H9 (cell line): ENCODE measurements around the gene ALMS1. TPM values are rescaled to one million over a fixed set of nuclear protein-coding genes. Genes with fewer than 3 reads are reported as not detected.

Source experiments
- DNase-seq: peaks from one replicate; pipeline ENCODE4 v3.0.0-alpha.2; 2017
- H2AFZ ChIP-seq: one replicate; pipeline ENCODE4 v1.6.1; 2013; ENCODE audit warnings: mild to moderate bottlenecking, low read length, control low read depth, moderate library complexity
- H2AK5ac ChIP-seq: 2 replicates; pipeline ENCODE4 v1.6.1; 2013; ENCODE audit warnings: low read length, control low read depth, mixed read lengths; ENCODE audit not compliant: insufficient read length
- H2BK120ac ChIP-seq: one replicate; pipeline ENCODE4 v1.6.1; 2013; ENCODE audit warnings: low read depth, mild to moderate bottlenecking, low read length, control low read depth, inconsistent platforms; ENCODE audit not compliant: poor library complexity, severe bottlenecking
- H2BK12ac ChIP-seq: 2 replicates; pipeline ENCODE4 v1.6.1; 2013; ENCODE audit warnings: low read length, control low read depth, mixed read lengths, low read depth; ENCODE audit not compliant: insufficient read length
- H2BK15ac ChIP-seq: 2 replicates; pipeline ENCODE4 v1.6.1; 2013; ENCODE audit warnings: low read depth, low read length, control low read depth
- H2BK20ac ChIP-seq: one replicate; pipeline ENCODE4 v1.6.1; 2013; ENCODE audit warnings: low read depth, mild to moderate bottlenecking, low read length, control low read depth, inconsistent platforms; ENCODE audit not compliant: poor library complexity, severe bottlenecking
- H2BK5ac ChIP-seq: 2 replicates; pipeline ENCODE4 v1.6.1; 2013; ENCODE audit warnings: low read length, control low read depth, mixed read lengths; ENCODE audit not compliant: insufficient read length
- H3K14ac ChIP-seq: 2 replicates; pipeline ENCODE4 v1.6.1; 2013; ENCODE audit warnings: low read length, control low read depth; ENCODE audit not compliant: insufficient read depth
- H3K18ac ChIP-seq: 2 replicates; pipeline ENCODE4 v1.6.1; 2013; ENCODE audit warnings: low read depth, mild to moderate bottlenecking, mixed read lengths, low read length, control low read depth; ENCODE audit not compliant: insufficient read length
- H3K23ac ChIP-seq: 2 replicates; pipeline ENCODE4 v1.6.1; 2013; ENCODE audit warnings: low read length, control low read depth, mixed read lengths, low read depth; ENCODE audit not compliant: insufficient read length
- H3K23me2 ChIP-seq: 2 replicates; pipeline ENCODE4 v1.6.1; 2013; ENCODE audit warnings: low read depth, mild to moderate bottlenecking, mixed read lengths, low read length, control low read depth; ENCODE audit not compliant: insufficient read length, poor library complexity, severe bottlenecking
- H3K27ac ChIP-seq: 2 replicates; pipeline ENCODE4 v1.5.1; 2013; ENCODE audit warnings: low read length, control low read depth, mixed read lengths, low read depth; ENCODE audit not compliant: insufficient read length
- H3K27me3 ChIP-seq: 2 replicates; pipeline ENCODE4 v1.6.1; 2013; ENCODE audit warnings: low read length, control low read depth, inconsistent platforms; ENCODE audit not compliant: insufficient read depth
- H3K4ac ChIP-seq: 2 replicates; pipeline ENCODE4 v1.6.1; 2013; ENCODE audit warnings: low read depth, mild to moderate bottlenecking, control low read depth, inconsistent platforms, low read length, moderate library complexity
- H3K4me1 ChIP-seq: 2 replicates; pipeline ENCODE4 v1.6.1; 2013; ENCODE audit warnings: low read length, control low read depth, inconsistent platforms; ENCODE audit not compliant: insufficient read depth
- H3K4me2 ChIP-seq: 2 replicates; pipeline ENCODE4 v1.6.1; 2013; ENCODE audit warnings: low read length, control low read depth, mixed read lengths; ENCODE audit not compliant: insufficient read length, insufficient read depth
- H3K56ac ChIP-seq: 2 replicates; pipeline ENCODE4 v1.6.1; 2013; ENCODE audit warnings: low read depth, mild to moderate bottlenecking, mixed read lengths, low read length, control low read depth; ENCODE audit not compliant: insufficient read length
- H3K79me1 ChIP-seq: 2 replicates; pipeline ENCODE4 v1.6.1; 2013; ENCODE audit warnings: low read depth, mild to moderate bottlenecking, moderate library complexity, low read length, control low read depth, inconsistent platforms; ENCODE audit not compliant: insufficient read depth, poor library complexity, severe bottlenecking
- H3K79me2 ChIP-seq: 2 replicates; pipeline ENCODE4 v1.6.1; 2013; ENCODE audit warnings: low read length, control low read depth, inconsistent platforms; ENCODE audit not compliant: insufficient read depth
- H3K9ac ChIP-seq: 2 replicates; pipeline ENCODE4 v1.6.1; 2013; ENCODE audit warnings: low read length, control low read depth, mixed read lengths; ENCODE audit not compliant: insufficient read length; ENCODE audit errors: extremely low read depth
- H3K9me3 ChIP-seq: one replicate; pipeline ENCODE4 v1.6.1; 2013; ENCODE audit warnings: low read depth, low read length, inconsistent platforms; ENCODE audit not compliant: control insufficient read depth
- H3T11ph ChIP-seq: one replicate; pipeline ENCODE4 v1.6.1; 2013; ENCODE audit warnings: mild to moderate bottlenecking, low read length, control low read depth, inconsistent platforms
- H4K20me1 ChIP-seq: one replicate; pipeline ENCODE4 v1.6.1; 2013; ENCODE audit not compliant: control insufficient read depth, insufficient read length, insufficient read depth
- H4K5ac ChIP-seq: 2 replicates; pipeline ENCODE4 v1.6.1; 2013; ENCODE audit warnings: low read depth, mild to moderate bottlenecking, mixed read lengths, low read length, control low read depth; ENCODE audit not compliant: insufficient read length
- H4K8ac ChIP-seq: replicated peaks from 2 replicates; pipeline ENCODE4 v1.6.1; 2013; ENCODE audit warnings: low read length, control low read depth, mixed read lengths, low read depth; ENCODE audit not compliant: insufficient read length
- H4K91ac ChIP-seq: 2 replicates; pipeline ENCODE4 v1.6.1; 2013; ENCODE audit warnings: low read depth, mild to moderate bottlenecking, moderate library complexity, mixed read lengths, low read length, control low read depth; ENCODE audit not compliant: insufficient read length
- H3K27ac Mint-ChIP-seq, 3 experiments: 2 replicates in 2 of 3; 3 replicates in 1 of 3; pipeline ENCODE4 v1.8.0; 2020 to 2021; ENCODE audit warnings: mixed read lengths in 3 of 3, mild to moderate bottlenecking in 1 of 3, moderate library complexity in 1 of 3
- H3K27me3 Mint-ChIP-seq: 2 replicates; pipeline ENCODE4 v1.8.0; 2021; ENCODE audit warnings: low read depth, mild to moderate bottlenecking, moderate library complexity, mixed read lengths
- H3K36me3 Mint-ChIP-seq, 3 experiments: 2 replicates in 2 of 3; 3 replicates in 1 of 3; pipeline ENCODE4 v1.8.0; 2020 to 2021; ENCODE audit warnings: low read depth in 3 of 3, mixed read lengths in 3 of 3; ENCODE audit not compliant: insufficient read depth in 1 of 3
- H3K4me1 Mint-ChIP-seq, 2 experiments: 2 replicates each; pipeline ENCODE4 v1.8.0; 2020; ENCODE audit warnings: mixed read lengths in 2 of 2
- H3K4me3 Mint-ChIP-seq, 2 experiments: 2 replicates in 1 of 2; 3 replicates in 1 of 2; pipeline ENCODE4 v1.8.0; 2020 to 2021; ENCODE audit warnings: mild to moderate bottlenecking in 2 of 2, mixed read lengths in 2 of 2, moderate library complexity in 1 of 2
- H3K9me3 Mint-ChIP-seq, 2 experiments: 2 replicates in 1 of 2; 3 replicates in 1 of 2; pipeline ENCODE4 v1.8.0; 2020; ENCODE audit warnings: mild to moderate bottlenecking in 2 of 2, mixed read lengths in 2 of 2, moderate library complexity in 1 of 2
- WGBS: extraction: QIAGEN DNeasy Blood & Tissue Kit; methylation state at CpG from one replicate; pipeline ENCODE4 v1.1.7; 2013; ENCODE audit warnings: missing lambda C conversion rate, low lambda C conversion rate, mixed read lengths; ENCODE audit not compliant: insufficient read length; ENCODE audit errors: extremely low coverage; 5-methylcytosine and 5-hydroxymethylcytosine counted together
- total RNA-seq: library from RNA; stranded (reverse); gene quantifications from 2 replicates; pipeline ENCODE4 v1.2.1, GENCODE V29; 2021
- TF ChIP-seq, protein P1 (sequence below): fragments of 200-600 bp; sonication (generic); conservative IDR thresholded peaks from 3 replicates; pipeline ENCODE4 v1.8.0; 2021; ENCODE audit warnings: antibody characterized with exemption, mild to moderate bottlenecking

Gene ALMS1
- total RNA-seq, 1 experiment from 2014 or later: 36.2 TPM

DNA sequence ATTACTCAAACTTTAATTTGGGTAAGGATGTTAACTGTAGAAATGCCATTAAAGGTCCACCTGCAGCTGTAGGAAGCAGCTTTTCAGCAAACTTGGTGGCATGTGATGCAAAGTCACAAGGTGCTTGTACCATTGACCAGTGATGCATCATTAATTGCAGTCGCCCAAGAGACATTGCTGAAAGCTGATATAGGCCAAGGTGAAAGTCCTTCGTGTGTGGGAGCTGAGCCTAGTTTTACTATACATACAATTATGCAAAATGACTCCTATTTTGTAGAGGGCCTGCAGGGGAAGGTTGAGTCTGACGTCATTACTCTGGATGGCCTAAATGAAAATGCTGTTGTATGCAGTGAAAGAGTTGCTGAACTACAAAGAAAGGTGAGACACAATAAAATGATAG lies 40.5 kb downstream of the ALMS1 start:
- no peaks in the 10 kb centered on the region for H3K27me3 Mint-ChIP-seq
- H3K23ac ChIP-seq: no peak overlapping the region
- no peak overlapping the region for H3K4ac ChIP-seq
- H2BK120ac ChIP-seq: no peak overlapping the region
- no peaks in the 10 kb centered on the region for H3K79me1 ChIP-seq
- no peak overlapping the region for H2BK20ac ChIP-seq
- H3K14ac ChIP-seq: no peak overlapping the region
- no peak overlapping the region for H3K27ac Mint-ChIP-seq
- H2AFZ ChIP-seq: no peak overlapping the region
- H3K27me3 ChIP-seq: no peaks in the 10 kb centered on the region
- no peak overlapping the region for H3K9ac ChIP-seq
- H4K20me1 ChIP-seq: no peaks in the 10 kb centered on the region
- H2AK5ac ChIP-seq: no peak overlapping the region
- no peak for DNase-seq
- H2BK15ac ChIP-seq: no peak overlapping the region
- no peak overlapping the region for H4K8ac ChIP-seq
- H4K91ac ChIP-seq: no peak overlapping the region
- no CpG with 5 or more reads among the region's 3 CpGs for WGBS
- H3K27ac ChIP-seq: no peak overlapping the region
- no peak overlapping the region for H3T11ph ChIP-seq
- H3K4me2 ChIP-seq: no peak overlapping the region
- no peaks in the 10 kb centered on the region for H3K4me1 ChIP-seq
- no peak overlapping the region for H4K5ac ChIP-seq
- no peak overlapping the region for H2BK12ac ChIP-seq
- peaks cover 14 to 39% (median 33%) of the 10 kb centered on the region in 3 experiments; a peak in 6 of 7 replicates for H3K36me3 Mint-ChIP-seq
- H3K4me3 Mint-ChIP-seq: no peak overlapping the region
- TF ChIP-seq, protein P1, sequence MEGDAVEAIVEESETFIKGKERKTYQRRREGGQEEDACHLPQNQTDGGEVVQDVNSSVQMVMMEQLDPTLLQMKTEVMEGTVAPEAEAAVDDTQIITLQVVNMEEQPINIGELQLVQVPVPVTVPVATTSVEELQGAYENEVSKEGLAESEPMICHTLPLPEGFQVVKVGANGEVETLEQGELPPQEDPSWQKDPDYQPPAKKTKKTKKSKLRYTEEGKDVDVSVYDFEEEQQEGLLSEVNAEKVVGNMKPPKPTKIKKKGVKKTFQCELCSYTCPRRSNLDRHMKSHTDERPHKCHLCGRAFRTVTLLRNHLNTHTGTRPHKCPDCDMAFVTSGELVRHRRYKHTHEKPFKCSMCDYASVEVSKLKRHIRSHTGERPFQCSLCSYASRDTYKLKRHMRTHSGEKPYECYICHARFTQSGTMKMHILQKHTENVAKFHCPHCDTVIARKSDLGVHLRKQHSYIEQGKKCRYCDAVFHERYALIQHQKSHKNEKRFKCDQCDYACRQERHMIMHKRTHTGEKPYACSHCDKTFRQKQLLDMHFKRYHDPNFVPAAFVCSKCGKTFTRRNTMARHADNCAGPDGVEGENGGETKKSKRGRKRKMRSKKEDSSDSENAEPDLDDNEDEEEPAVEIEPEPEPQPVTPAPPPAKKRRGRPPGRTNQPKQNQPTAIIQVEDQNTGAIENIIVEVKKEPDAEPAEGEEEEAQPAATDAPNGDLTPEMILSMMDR: no peak
- H3K56ac ChIP-seq: no peak overlapping the region
- H3K23me2 ChIP-seq: no peaks in the 10 kb centered on the region
- H3K18ac ChIP-seq: no peak overlapping the region
- H2BK5ac ChIP-seq: no peak overlapping the region
- H3K79me2 ChIP-seq: no peaks in the 10 kb centered on the region
- H3K4me1 Mint-ChIP-seq: no peaks in the 10 kb centered on the region
- no peaks in the 10 kb centered on the region for H3K9me3 ChIP-seq
- no peaks in the 10 kb centered on the region for H3K9me3 Mint-ChIP-seq
